ENCODE data around the gene TLX2. TPM values are rescaled to one million over a fixed set of nuclear protein-coding genes. Genes with fewer than 3 reads are reported as not detected.
A peak's percentile ranks its signal among the peaks of the same experiment; 100 is the strongest.

TLX2 gene
- total and polyA plus RNA-seq, 2 of the 13 experiments (the other 11 are each of a cell fraction or from before 2014, with no cell fraction given), result 0.05 to 0.20 TPM

DNA sequence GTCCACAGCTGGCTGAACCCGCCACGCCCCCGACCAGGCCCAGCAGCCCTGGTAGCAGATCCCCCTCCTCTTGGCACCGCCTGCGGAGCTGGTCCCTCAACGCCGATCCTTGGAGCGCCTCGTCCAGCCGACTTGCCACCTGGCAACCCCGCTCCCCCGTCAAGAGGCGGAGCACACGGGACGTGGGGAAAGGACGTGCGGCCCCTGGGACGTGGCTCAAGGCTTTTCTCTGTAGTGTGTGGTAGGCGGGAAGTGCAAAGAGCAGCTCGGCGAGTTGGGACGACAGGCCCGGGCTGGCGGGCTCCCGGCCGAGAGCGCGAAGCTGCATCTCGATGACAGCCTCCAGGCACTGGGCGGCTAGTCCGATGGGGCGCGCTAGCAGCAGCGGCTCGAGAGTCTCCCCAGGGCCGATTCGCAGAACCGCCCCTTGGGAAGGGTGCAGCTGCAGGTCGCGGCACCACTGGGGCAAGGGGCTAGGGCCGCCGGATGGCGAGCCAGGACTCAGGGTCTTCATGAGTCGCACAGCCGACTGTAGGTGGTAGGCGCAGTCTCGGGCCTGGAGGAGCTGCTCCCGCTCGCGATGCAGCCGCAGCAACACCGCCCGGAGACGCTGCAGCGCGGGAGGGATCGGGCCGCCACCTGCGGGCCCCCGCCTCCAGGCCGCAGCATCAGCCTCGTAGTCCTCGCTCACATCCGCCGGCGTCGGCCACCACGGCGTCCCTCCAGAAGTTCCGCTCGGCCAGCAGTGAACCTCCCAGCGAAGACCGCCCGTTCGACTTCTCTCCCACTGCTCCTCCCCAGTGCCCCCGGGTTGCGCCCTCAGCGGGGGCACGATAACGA is 32.1 kb upstream of the TLX2 start (continued):
- TF ChIP-seq, protein P1, sequence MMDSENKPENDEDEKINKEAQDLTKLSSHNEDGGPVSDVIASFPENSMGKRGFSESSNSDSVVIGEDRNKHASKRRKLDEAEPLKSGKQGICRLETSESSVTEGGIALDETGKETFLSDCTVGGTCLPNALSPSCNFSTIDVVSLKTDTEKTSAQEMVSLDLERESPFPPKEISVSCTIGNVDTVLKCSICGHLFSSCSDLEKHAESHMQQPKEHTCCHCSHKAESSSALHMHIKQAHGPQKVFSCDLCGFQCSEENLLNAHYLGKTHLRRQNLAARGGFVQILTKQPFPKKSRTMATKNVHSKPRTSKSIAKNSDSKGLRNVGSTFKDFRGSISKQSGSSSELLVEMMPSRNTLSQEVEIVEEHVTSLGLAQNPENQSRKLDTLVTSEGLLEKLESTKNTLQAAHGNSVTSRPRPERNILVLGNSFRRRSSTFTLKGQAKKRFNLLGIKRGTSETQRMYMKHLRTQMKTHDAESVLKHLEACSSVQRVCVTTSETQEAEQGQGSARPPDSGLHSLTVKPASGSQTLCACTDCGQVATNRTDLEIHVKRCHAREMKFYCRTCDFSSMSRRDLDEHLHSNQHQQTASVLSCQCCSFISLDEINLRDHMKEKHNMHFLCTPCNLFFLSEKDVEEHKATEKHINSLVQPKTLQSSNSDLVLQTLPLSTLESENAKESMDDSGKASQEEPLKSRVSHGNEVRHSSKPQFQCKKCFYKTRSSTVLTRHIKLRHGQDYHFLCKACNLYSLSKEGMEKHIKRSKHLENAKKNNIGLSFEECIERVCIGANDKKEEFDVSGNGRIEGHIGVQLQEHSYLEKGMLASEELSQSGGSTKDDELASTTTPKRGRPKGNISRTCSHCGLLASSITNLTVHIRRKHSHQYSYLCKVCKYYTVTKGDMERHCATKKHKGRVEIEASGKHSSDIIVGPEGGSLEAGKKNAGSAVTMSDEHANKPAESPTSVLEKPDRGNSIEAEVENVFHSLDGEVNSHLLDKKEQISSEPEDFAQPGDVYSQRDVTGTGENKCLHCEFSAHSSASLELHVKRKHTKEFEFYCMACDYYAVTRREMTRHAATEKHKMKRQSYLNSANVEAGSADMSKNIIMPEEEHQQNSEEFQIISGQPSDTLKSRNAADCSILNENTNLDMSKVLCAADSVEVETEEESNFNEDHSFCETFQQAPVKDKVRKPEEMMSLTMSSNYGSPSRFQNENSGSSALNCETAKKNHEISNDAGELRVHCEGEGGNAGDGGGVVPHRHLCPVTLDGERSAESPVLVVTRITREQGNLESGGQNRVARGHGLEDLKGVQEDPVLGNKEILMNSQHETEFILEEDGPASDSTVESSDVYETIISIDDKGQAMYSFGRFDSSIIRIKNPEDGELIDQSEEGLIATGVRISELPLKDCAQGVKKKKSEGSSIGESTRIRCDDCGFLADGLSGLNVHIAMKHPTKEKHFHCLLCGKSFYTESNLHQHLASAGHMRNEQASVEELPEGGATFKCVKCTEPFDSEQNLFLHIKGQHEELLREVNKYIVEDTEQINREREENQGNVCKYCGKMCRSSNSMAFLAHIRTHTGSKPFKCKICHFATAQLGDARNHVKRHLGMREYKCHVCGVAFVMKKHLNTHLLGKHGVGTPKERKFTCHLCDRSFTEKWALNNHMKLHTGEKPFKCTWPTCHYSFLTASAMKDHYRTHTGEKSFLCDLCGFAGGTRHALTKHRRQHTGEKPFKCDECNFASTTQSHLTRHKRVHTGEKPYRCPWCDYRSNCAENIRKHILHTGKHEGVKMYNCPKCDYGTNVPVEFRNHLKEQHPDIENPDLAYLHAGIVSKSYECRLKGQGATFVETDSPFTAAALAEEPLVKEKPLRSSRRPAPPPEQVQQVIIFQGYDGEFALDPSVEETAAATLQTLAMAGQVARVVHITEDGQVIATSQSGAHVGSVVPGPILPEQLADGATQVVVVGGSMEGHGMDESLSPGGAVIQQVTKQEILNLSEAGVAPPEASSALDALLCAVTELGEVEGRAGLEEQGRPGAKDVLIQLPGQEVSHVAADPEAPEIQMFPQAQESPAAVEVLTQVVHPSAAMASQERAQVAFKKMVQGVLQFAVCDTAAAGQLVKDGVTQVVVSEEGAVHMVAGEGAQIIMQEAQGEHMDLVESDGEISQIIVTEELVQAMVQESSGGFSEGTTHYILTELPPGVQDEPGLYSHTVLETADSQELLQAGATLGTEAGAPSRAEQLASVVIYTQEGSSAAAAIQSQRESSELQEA (CRISPR knock-in tag; IDR thresholded peaks at IDR 0.05; ENCODE audit: not compliant biosample characterization), result peak; percentile 95
- TF ChIP-seq PLRG1 (conservative IDR thresholded peaks at IDR 0.05) (no peak), LCORL (IDR thresholded peaks at IDR 0.05) (no peak), LCORL (CRISPR knock-in tag; IDR thresholded peaks at IDR 0.05) (no peak), NCOA1 (CRISPR knock-in tag; IDR thresholded peaks at IDR 0.05) (no peak), ASH2L (IDR thresholded peaks at IDR 0.05; ENCODE audit: insufficient read length, low read depth, low read length) (no peak), ZSCAN12 (CRISPR knock-in tag; IDR thresholded peaks at IDR 0.05) (no peak), ZNF776 (CRISPR knock-in tag; IDR thresholded peaks at IDR 0.05) (peak; percentile 73; the same call in 1 of the 2 replicates), HINFP (CRISPR knock-in tag; IDR thresholded peaks at IDR 0.05; ENCODE audit: low read depth) (no peak), RBFOX2 (IDR thresholded peaks at IDR 0.05; ENCODE audit: low read depth, low read length) (peak; percentile 93), ISX (CRISPR knock-in tag; conservative IDR thresholded peaks at IDR 0.05) (0 out of 2 replicates have a peak, but pooled peaks have one; percentile 67), U2AF2 (IDR thresholded peaks at IDR 0.05; ENCODE audit: low read depth, low read length) (no peak), KDM5B (CRISPR knock-in tag; IDR thresholded peaks at IDR 0.05; ENCODE audit: borderline replicate concordance) (no peak; the same call in 1 of the 2 replicates), FOXK1 (CRISPR knock-in tag; IDR thresholded peaks at IDR 0.05; ENCODE audit: borderline replicate concordance, low read depth) (no peak), CENPT (CRISPR knock-in tag; IDR thresholded peaks at IDR 0.05; ENCODE audit: low read depth) (no peak)
- TF ChIP-seq, protein P2, sequence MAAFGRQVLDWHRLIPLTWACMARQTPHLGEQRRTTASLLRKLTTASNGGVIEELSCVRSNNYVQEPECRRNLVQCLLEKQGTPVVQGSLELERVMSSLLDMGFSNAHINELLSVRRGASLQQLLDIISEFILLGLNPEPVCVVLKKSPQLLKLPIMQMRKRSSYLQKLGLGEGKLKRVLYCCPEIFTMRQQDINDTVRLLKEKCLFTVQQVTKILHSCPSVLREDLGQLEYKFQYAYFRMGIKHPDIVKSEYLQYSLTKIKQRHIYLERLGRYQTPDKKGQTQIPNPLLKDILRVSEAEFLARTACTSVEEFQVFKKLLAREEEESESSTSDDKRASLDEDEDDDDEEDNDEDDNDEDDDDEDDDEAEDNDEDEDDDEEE (CRISPR knock-in tag; IDR thresholded peaks at IDR 0.05), result peak; percentile 61
- TF ChIP-seq, protein P3, sequence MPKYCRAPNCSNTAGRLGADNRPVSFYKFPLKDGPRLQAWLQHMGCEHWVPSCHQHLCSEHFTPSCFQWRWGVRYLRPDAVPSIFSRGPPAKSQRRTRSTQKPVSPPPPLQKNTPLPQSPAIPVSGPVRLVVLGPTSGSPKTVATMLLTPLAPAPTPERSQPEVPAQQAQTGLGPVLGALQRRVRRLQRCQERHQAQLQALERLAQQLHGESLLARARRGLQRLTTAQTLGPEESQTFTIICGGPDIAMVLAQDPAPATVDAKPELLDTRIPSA (CRISPR knock-in tag; IDR thresholded peaks at IDR 0.05; ENCODE audit: borderline replicate concordance), result no peak; the same call in none of the 2 replicates

Data from HepG2 (cell line).